DOHH2 (cell line): ENCODE data around the gene ENO1.

Experiments
- CTCF ChIP-seq: fragments of 200-600 bp; sonication (generic); IDR thresholded peaks from one replicate; pipeline ENCODE4 v1.5.1; 2014; ENCODE audit warnings: antibody characterized with exemption, mild to moderate bottlenecking, low read depth, low read length; ENCODE audit not compliant: poor library complexity, severe bottlenecking
- EZH2phosphoT487 ChIP-seq: fragments of 200-600 bp; sonication (generic); IDR thresholded peaks from 2 replicates; pipeline ENCODE4 v1.6.1; 2017; ENCODE audit warnings: borderline replicate concordance, mild to moderate bottlenecking, antibody characterized with exemption, low read length, moderate library complexity, mixed read lengths

GRCh38 chr1:8851060-8851459, 27.4 kb downstream of the ENO1 start:
- TF ChIP-seq CTCF (no peak), EZH2phosphoT487 (no peak)
